NK-92 treated with Interleukin-12 subunit alpha and Interleukin-12 subunit beta, amount 100 ng/mL, for 24 hours (cell line): Measurements from ENCODE around the gene AP3S2.
A peak's percentile ranks its signal among the peaks of the same experiment; 100 is the strongest.
"Not testable (repeated sequence)": the region's sequence is repeated elsewhere in the genome, so short reads cannot be mapped to it uniquely, and the experiment has no call there.

ENCODE experiments used
- DNase-seq: peaks from one replicate; lab custom pipeline; 2025; lab: John Stamatoyannopoulos, UW

AP3S2 gene

GRCh38 chr15:89799918-89800498 lies 93.8 kb downstream of the AP3S2 start:
- no peak for DNase-seq

- DNase-seq = no peak
Measured at GRCh38 chr15:89799011-89799911, 94.5 kb downstream of the AP3S2 start.

- no peak for DNase-seq
Measured at GRCh38 chr15:89797678-89798201, 96.1 kb downstream of the AP3S2 start.

GRCh38 chr15:89795996-89796395 lies 97.8 kb downstream of the AP3S2 start:
- DNase-seq = no peak

- DNase-seq = no peak
Measured at GRCh38 chr15:89794627-89795241, 99.1 kb downstream of the AP3S2 start.

GRCh38 chr15:89792106-89792805 lies 101.5 kb downstream of the AP3S2 start:
- no peak for DNase-seq

DNA sequence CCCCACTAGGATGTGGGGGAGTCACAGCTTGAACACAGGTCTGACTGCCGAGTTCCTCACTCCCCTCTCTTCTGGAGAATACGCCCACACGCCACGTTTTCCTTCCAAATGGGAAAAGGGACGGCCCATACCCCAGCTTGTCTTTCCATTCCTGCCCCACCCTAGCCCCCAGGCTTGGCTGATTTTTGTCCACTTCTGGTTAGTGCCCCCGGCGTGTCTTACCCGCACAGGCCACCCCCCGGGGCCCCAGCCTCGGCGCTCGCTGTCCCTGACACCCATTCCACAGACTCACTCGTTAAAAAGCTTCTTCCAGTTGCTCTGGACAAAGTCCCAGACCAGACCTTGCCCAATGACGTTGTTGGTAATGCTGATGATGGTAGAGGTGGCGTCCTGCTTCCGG lies 103.1 kb downstream of the AP3S2 start:
- no peak for DNase-seq

GRCh38 chr15:89790206-89790605 lies 103.6 kb downstream of the AP3S2 start:
- DNase-seq = no peak

GRCh38 chr15:89788585-89788984 lies 105.2 kb downstream of the AP3S2 start:
- DNase-seq = not testable (repeated sequence)

DNA sequence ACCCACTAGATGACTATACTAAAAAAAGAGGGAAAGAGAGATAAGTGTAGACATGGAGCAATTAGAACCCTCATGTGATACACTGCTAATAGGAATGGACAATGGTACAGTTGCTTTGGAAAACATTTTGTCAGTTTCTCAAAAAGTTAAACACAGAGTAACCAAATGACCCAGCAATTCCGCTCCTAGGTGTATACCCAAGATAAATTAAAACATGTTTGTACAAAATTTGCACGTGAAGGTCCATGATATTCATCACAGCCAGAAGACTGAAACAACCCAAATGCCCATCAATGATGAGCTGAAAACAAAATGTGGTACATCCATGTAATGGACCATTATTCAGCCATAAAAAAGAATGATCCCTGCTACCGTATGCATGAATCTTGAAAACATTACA lies 105.8 kb downstream of the AP3S2 start:
- DNase-seq = no peak

- no peak for DNase-seq
Measured at GRCh38 chr15:89785774-89786140, 108.0 kb downstream of the AP3S2 start.

GRCh38 chr15:89785064-89785773 lies 108.6 kb downstream of the AP3S2 start:
- no peak for DNase-seq

- no peak for DNase-seq
Measured at GRCh38 chr15:89784686-89784960, 109.2 kb downstream of the AP3S2 start.

DNA sequence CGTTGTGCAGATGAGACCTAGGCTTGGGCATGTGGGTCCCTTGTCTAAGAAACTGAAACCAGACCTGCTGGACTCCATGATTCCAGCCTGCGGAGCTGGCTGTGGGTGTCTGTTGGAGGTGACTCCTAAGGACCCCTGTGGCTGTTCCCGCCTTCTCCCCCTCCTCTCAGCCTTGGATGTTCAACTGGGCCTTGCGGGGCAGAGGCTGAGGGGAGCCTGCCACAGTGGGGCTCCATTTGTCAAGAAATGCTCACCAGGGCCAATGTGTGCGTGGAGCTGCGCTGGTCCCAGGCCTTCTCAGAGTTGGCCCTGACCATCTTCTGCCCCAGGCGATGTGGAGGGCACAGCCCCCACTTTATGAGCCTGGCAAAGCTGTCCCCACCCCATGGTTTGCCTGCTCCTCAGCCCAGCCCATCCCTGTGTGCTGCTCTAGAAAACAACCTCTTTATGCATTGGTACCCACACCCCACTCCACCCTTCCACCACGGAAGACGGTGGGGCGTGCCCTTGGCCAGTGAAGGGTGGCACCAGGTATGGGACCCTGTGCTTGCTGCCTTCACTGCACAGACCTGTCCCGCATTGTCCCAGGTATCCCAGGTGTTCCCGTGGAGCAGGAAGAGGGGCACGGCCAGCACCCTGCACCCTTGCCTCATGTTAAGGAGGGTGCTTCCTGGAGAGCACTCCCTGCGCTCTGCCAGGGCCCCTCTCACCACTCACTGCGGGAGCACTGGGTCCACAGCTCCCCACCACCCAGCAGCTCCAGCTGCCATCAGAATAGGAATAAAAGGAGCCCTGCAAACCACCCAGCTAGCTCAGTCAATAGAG lies 109.7 kb downstream of the AP3S2 start:
- no peak for DNase-seq

DNA sequence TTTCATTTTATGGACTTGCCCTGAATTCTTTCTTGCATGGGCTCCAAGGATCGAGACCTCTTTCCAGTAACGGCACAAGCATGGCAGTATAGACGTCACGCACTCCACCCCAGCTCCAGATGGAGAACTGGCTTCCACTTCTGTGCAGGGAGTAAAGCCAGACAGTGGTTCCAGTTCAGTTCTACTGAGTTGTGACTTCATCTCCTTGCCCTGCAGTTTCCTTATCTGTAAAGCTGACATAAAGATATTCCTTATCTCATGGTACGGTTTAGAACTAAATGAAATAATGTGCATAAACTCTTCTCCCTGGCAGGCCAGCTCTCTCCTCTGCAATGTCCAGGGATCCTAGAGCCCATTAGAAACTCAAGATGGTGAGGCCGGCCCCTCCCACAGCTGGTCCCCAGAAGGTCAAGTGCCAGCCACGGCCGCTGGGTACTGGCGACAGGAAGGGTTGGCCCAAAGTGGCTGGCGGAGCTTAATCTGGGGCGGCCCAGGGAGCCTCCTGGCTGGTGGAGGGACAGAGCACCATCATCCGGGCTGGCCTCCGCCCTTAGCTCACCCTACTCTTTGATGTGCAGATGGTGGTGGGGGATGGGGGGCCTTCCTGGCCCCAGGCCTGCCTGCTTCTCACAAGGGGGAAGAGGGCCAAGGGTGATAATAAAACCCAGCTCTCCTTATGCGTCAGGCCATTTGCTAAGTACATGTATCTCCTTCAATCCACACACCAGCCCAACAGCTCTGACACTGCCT lies 110.5 kb downstream of the AP3S2 start:
- no peak for DNase-seq

DNA sequence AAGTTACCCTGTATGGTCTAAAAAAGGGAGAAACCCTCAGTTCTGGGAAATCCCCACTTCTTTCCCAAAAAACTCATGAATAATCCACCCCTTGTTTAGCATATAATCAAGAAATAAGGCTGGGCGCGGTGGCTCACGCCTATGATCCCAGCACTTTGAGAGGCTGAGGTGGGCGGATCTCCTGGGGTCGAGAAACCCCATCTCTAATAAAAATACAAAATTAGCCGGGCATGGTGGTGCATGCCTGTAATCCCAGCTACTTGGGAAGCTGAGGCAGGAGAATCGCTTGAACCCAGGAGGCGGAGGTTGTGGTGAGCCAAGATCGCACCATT lies 111.2 kb downstream of the AP3S2 start:
- not testable (repeated sequence) for DNase-seq

DNA sequence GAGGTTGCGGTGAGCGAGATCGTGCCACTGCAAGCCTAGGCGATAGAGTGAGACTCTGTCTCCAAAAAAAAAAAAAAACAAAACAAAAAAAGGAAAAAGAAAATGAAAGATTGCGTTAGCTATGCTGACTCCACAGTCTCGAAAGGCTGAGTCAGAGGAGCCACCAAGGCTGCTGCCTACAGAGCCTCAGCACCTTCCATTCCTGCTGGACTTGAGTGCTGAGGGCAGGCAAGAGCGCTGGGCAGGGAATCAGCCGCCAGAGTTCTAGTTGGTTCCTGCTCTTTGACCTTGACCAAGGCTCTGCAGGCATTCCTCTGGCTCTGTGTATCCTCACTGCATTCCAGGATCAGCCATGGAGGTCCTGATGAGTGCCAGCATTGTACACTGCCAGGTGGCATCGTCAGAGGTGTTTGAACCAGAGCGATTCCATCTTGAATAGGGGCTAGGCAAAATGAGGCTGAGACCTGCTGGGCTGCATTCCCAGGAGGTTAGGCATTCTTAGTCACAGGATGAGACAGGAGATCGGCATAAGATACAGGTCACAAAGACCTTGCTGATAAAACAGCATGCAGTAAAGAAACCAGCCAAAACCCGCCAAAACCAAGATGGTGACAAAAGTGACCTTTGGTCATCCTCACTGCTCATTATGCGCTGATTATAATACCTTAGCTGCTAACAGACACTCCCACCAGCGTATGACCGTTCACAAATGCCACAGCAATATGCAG lies 111.7 kb downstream of the AP3S2 start:
- no peak for DNase-seq

DNA sequence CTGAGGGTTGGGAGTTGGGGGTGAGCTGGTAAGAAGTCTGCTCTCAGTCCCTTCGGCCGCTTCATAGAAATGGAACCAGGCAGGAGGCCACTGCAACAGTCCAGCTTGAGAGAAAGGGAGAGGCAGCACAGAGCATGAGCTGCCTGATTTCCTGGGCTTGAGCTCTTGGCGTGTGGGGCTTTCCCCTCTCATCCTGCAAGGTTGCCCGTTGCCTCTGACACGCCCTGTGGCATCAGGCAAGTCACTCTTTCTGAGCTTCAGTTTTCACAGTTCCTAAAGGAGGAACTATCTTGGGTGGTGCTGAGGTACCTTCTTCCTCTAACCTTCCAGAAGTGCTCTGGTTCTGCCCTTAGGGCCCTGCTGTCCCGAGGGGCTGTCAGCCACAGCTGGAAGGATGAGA lies 112.7 kb downstream of the AP3S2 start:
- peak; percentile 20 for DNase-seq

- DNase-seq = no peak
Measured at GRCh38 chr15:89780601-89781000, 113.2 kb downstream of the AP3S2 start.
